Adrenal gland (tissue), 12 donors: ENCODE results near the gene LTO1. TPM values are rescaled to one million over a fixed set of nuclear protein-coding genes. Genes with fewer than 3 reads are reported as not detected.

Experiments used
- DNase-seq, 7 donors: peaks; one replicate each; pipeline ENCODE4 v3.0.0-alpha.2; 2019 to 2020
- H3K27ac ChIP-seq, 5 donors: fragments of 200-600 bp; sonication (generic) in 4 of 5; 1 replicate in 3 of 5; 2 replicates in 2 of 5; pipeline versions ENCODE4 v1.5.1 to v1.8.0; 2016 to 2020; ENCODE audit warnings: mild to moderate bottlenecking in 1 of 5
- H3K27me3 ChIP-seq: fragments of 200-600 bp; 2 replicates; pipeline ENCODE4 v1.8.0; 2021
- H3K36me3 ChIP-seq, 2 donors: fragments of 200-600 bp; replicated peaks in 1 of 2; 1 replicate in 1 of 2; 2 replicates in 1 of 2; pipeline versions ENCODE4 v1.5.1 to v1.8.0; 2018 to 2022
- H3K4me1 ChIP-seq, 2 donors: fragments of 200-600 bp; replicated peaks in 1 of 2; 1 replicate in 1 of 2; 2 replicates in 1 of 2; pipeline versions ENCODE4 v1.5.1 to v1.8.0; 2018 to 2021
- H3K4me3 ChIP-seq, 4 donors: fragments of 200-600 bp; sonication (generic) in 3 of 4; one replicate each; pipeline ENCODE4 v1.5.1; 2016 to 2018
- H3K9me3 ChIP-seq, 3 donors: fragments of 200-600 bp; sonication (generic) in 1 of 3; replicated peaks in 1 of 3; 1 replicate in 2 of 3; 2 replicates in 1 of 3; pipeline versions ENCODE4 v1.5.1 to v1.8.0; 2016 to 2021
- POLR2A ChIP-seq, 2 donors: fragments of 450-650 bp; IDR thresholded peaks; one replicate each; pipeline ENCODE4 v1.6.1; 2017; ENCODE audit warnings: antibody characterized with exemption in 2 of 2, mild to moderate bottlenecking in 2 of 2, moderate library complexity in 1 of 2
- WGBS, 4 donors: extraction: QIAGEN DNeasy Blood & Tissue Kit in 2 of 4; methylation state at CpG; one replicate each; pipeline versions ENCODE4 v1.1.5 to v1.1.7; 2013 to 2017; 5-methylcytosine and 5-hydroxymethylcytosine counted together
- intact Hi-C, 2 donors: fragments of 100-400 bp; cut with DNase I; formaldehyde crosslinking; loops; one replicate each; pipeline versions ENCODE4 v1.14.1 to v1.15.0; 2022 to 2023
- polyA plus RNA-seq, 3 donors: library from polyadenylated mRNA; stranded (reverse); fragments of 200-250 nt in 2 of 3; fragments of 350-450 nt in 1 of 3; fragmentation: Illumina TruSeq in 1 of 3; extraction: RNeasy Lipid Tissue Mini Kit (QIAGEN cat#74804) in 1 of 3; gene quantifications; one replicate each; pipeline ENCODE4 v1.2.3, GENCODE V29; 2013 to 2014
- total RNA-seq, 9 donors: library from RNA; depleted of rRNA in 4 of 9; stranded (reverse); fragments of >200 nt in 4 of 9; fragments of 120-200 nt in 1 of 9; fragmentation: NEBNext Ultra II Directional in 1 of 9; extraction: Animal tissue kit (Norgen Biotek cat#: 25700) in 1 of 9; gene quantifications; one replicate each; pipeline versions ENCODE4 v1.1.0 to v1.2.4, GENCODE V29; 2013 to 2023
- TF ChIP-seq, protein P1 (sequence below), 6 experiments: fragments of 450-650 bp in 4 of 6; fragments of 200-600 bp in 2 of 6; sonication (generic) in 1 of 6; IDR thresholded peaks; 1 replicate in 5 of 6; 2 replicates in 1 of 6; pipeline versions ENCODE4 v1.5.1 to v1.8.0; 2016 to 2021; ENCODE audit warnings: antibody characterized with exemption in 6 of 6, mild to moderate bottlenecking in 2 of 6, moderate library complexity in 1 of 6
- donor health status: healthy with polysubstance abuse.
- donor health status: Bipolar disorder and iron deficiency.
- donor health status: DM: yes; HTN: yes; CAD: no.
- donor health status: DM: no; HTN: no; CAD: no.
- donor health status: DM: no; HTN: no; CAD: no.
- donor health status: DM: yes; HTN: yes; CAD: no.

Gene LTO1
- total and polyA plus RNA-seq, 12 donors: 10.9 to 52.5 (median 23.6) TPM

DNA sequence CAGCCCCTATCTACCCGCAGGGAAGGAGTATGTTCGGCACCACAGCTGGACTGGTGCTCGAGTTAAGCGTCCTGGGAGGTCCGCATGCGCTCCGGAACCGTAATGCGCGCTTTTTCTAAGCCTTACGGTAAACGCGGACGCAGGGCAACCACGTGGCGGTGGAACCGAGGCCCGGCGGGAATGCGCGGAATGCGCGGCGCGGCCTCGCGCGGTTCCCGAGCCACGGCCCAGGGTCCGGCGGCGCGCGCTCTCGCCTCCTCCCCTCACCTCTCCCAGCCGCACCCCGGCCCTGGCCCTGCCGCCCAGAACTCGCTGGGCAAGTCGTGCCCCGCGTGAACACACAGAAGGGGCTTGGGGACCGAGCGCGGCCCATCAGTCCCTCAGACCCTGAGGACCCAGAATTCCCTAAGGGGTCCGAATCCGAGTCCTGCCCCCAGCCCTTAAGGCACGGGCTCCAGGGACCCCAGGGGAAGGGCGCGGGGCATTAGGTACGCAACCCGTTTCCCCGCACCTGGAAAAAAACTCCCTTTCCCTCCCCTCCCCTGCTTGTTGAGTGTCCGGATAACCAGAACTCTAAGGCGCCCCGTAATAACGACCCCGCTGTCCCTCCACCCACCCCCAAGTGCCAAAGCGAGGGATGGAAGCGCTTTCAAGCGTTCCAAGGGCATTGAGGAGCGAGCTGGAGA lies 38.5 kb downstream of the LTO1 start:
- no peaks in the 10 kb centered on the region for H3K36me3 ChIP-seq
- H3K27ac ChIP-seq: peak overlapping the region in 3 of 5 donors; percentile 30 to 88 (median 58)
- intact Hi-C loops: loop anchor here (5.0 to 10.0 kb wide), 2 partner anchors 172 to 189 kb away; no protein-coding TSS in a partner anchor
- DNase-seq: peak; percentile 76 to 87 (median 84)
- WGBS, 4 donors: 0 to 7% (median 5%) methylated on average over 19 to 63 of the region's 63 CpGs
- peak overlapping the region in 3 of 4 donors; percentile 23 to 72 (median 34) for H3K4me3 ChIP-seq
- no peaks in the 10 kb centered on the region for H3K9me3 ChIP-seq
- H3K4me1 ChIP-seq: peaks cover 37 to 64% of the 10 kb centered on the region in 2 donors
- TF ChIP-seq, protein P1, sequence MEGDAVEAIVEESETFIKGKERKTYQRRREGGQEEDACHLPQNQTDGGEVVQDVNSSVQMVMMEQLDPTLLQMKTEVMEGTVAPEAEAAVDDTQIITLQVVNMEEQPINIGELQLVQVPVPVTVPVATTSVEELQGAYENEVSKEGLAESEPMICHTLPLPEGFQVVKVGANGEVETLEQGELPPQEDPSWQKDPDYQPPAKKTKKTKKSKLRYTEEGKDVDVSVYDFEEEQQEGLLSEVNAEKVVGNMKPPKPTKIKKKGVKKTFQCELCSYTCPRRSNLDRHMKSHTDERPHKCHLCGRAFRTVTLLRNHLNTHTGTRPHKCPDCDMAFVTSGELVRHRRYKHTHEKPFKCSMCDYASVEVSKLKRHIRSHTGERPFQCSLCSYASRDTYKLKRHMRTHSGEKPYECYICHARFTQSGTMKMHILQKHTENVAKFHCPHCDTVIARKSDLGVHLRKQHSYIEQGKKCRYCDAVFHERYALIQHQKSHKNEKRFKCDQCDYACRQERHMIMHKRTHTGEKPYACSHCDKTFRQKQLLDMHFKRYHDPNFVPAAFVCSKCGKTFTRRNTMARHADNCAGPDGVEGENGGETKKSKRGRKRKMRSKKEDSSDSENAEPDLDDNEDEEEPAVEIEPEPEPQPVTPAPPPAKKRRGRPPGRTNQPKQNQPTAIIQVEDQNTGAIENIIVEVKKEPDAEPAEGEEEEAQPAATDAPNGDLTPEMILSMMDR (IDR thresholded peaks at IDR 0.05): no peak
- peak in 1 of 2 donors; percentile 31 for TF ChIP-seq POLR2A (IDR thresholded peaks at IDR 0.05)
- H3K27me3 ChIP-seq: peaks cover 2% of the 10 kb centered on the region

DNA sequence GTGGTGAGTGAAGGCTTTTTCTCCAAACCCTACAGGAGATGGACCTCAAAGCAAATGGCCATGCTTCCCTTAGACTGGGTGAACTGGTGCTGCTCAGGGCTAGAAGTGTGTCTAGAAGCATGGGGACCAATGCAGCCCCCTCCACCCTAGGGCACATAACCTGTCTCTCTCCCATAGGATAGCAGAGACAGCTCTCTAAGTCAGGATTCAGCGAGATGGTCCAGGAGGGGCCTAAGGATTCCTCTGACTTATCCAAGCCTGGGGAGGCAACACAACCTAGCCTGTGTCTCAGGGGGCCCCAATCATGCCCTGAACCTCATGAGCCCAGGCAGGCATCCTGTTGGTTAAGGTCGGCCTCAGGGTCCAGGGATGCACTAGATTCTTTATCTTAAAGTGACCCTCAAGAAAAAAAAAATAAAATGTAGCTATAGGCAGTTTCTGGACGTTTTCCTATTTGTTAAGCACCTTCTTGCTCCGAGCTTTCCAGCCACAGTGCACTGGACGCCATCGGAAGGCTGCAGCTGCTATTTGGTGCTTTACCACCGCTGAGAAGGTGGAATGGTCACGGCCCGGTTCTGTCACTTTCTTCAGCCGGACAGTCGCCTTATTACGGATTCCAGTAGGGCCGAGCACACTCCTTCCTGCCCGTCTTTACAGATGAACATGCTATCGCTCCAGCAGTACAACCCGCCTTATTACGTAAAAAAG lies 39.2 kb downstream of the LTO1 start:
- H3K4me3 ChIP-seq: peak overlapping the region in 2 of 4 donors; percentile 23 to 72
- 13 to 22% (median 22%) methylated on average over 17 of the region's 17 CpGs for WGBS, 4 donors
- TF ChIP-seq POLR2A (IDR thresholded peaks at IDR 0.05): no peak
- TF ChIP-seq, protein P1 (IDR thresholded peaks at IDR 0.05): no peak

GRCh38 chr11:69635195-69635594 lies 40.0 kb downstream of the LTO1 start:
- H3K27me3 ChIP-seq: peaks cover 2% of the 10 kb centered on the region
- TF ChIP-seq, protein P1 (IDR thresholded peaks at IDR 0.05): no peak
- no peak for TF ChIP-seq POLR2A (IDR thresholded peaks at IDR 0.05)
- intact Hi-C loops: loop anchor here (5.0 to 10.0 kb wide), 2 partner anchors 170 to 188 kb away; no protein-coding TSS in a partner anchor

More for the DNA sequence above, 39.2 kb downstream of the LTO1 start:
- no peak for DNase-seq
- peaks cover 2% of the 10 kb centered on the region for H3K27me3 ChIP-seq
- H3K4me1 ChIP-seq: peaks cover 37 to 64% of the 10 kb centered on the region in 2 donors
- intact Hi-C loops: loop anchor here (5.0 to 10.0 kb wide), 2 partner anchors 171 to 189 kb away; no protein-coding TSS in a partner anchor
- H3K27ac ChIP-seq: peak overlapping the region in 4 of 5 donors; percentile 2 to 88 (median 44)
- H3K36me3 ChIP-seq: no peaks in the 10 kb centered on the region
- no peaks in the 10 kb centered on the region for H3K9me3 ChIP-seq

DNA sequence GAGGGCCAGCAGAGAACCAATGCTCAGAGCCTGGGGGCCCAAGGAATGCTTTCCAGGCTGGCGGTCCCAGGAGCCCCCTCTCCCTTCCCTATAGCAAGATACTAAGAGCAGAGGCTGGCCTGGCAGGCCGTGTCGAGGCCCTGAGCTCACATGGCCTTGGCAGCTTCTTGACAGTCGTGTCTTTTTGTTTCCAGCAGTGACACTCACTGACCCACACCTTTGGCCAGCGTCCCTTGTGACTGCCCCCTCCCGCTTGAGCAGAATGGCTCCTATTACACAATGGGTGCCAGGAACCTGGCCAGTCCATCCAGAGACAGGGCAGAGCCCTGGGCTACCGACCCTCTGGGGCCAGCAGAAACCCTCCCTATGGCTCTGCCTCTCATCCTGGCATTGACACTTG lies 40.6 kb downstream of the LTO1 start:
- peak; percentile 64 to 93 (median 88) for DNase-seq
- intact Hi-C loops: loop anchor here in 1 of 2 donors (10.0 kb wide), 1 partner anchor 170 kb away; no protein-coding TSS in a partner anchor
- H3K27me3 ChIP-seq: peaks cover 2% of the 10 kb centered on the region
- no peak overlapping the region for H3K4me3 ChIP-seq
- 47 to 58% (median 49%) methylated on average over 6 to 7 of the region's 7 CpGs for WGBS, 4 donors
- H3K4me1 ChIP-seq: peaks cover 24 to 52% of the 10 kb centered on the region in 2 donors
- H3K9me3 ChIP-seq: peaks cover 0 to 3% (median 0%) of the 10 kb centered on the region in 3 donors
- TF ChIP-seq, protein P1 (IDR thresholded peaks at IDR 0.05): no peak
- no peak for TF ChIP-seq POLR2A (IDR thresholded peaks at IDR 0.05)
- no peaks in the 10 kb centered on the region for H3K36me3 ChIP-seq
- peak overlapping the region in 3 of 5 donors; percentile 30 to 58 (median 55) for H3K27ac ChIP-seq

More at GRCh38 chr11:69635195-69635594, 40.0 kb downstream of the LTO1 start:
- 44 to 54% (median 54%) methylated on average over 6 of the region's 6 CpGs for WGBS, 4 donors
- H3K4me3 ChIP-seq: no peak overlapping the region
- peaks cover 30 to 58% of the 10 kb centered on the region in 2 donors for H3K4me1 ChIP-seq
- no peaks in the 10 kb centered on the region for H3K36me3 ChIP-seq
- H3K9me3 ChIP-seq: no peaks in the 10 kb centered on the region
- no peak for DNase-seq
- peak overlapping the region in 4 of 5 donors; percentile 2 to 88 (median 44) for H3K27ac ChIP-seq
